ENCODE results near the gene RGS7.
A peak's percentile ranks its signal among the peaks of the same experiment; 100 is the strongest.

The RGS7 gene

GRCh38 chr1:241356519-241357365, at the start of gene RGS7:
TSS of gene RGS7 (minus strand) at chr1:241357205.
- Histone ChIP-seq H2AFZ (peak within 1 kb of the TSS; percentile 76), H3K36me3 (ENCODE audit: control insufficient read depth, insufficient read depth, low read length) (no peaks in the 10 kb centered on the region), H3K9me3 (ENCODE audit: control insufficient read depth, low read length) (no peaks in the 10 kb centered on the region), H3K27ac (peak within 1 kb of the TSS; percentile 54), H3K4me3 (ENCODE audit: low read depth, low read length) (peak within 1 kb of the TSS; percentile 26), H3K27me3 (ENCODE audit: control insufficient read depth, insufficient read depth, low read length) (no peaks in the 10 kb centered on the region), H3K79me2 (no peaks in the 10 kb centered on the region), H3K4me2 (ENCODE audit: low read length) (peak within 1 kb of the TSS; percentile 50), H3K9ac (no peak within 1 kb of the TSS), H3K4me1 (no peaks in the 10 kb centered on the region)
- TF ChIP-seq, protein P1, sequence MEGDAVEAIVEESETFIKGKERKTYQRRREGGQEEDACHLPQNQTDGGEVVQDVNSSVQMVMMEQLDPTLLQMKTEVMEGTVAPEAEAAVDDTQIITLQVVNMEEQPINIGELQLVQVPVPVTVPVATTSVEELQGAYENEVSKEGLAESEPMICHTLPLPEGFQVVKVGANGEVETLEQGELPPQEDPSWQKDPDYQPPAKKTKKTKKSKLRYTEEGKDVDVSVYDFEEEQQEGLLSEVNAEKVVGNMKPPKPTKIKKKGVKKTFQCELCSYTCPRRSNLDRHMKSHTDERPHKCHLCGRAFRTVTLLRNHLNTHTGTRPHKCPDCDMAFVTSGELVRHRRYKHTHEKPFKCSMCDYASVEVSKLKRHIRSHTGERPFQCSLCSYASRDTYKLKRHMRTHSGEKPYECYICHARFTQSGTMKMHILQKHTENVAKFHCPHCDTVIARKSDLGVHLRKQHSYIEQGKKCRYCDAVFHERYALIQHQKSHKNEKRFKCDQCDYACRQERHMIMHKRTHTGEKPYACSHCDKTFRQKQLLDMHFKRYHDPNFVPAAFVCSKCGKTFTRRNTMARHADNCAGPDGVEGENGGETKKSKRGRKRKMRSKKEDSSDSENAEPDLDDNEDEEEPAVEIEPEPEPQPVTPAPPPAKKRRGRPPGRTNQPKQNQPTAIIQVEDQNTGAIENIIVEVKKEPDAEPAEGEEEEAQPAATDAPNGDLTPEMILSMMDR (IDR thresholded peaks at IDR 0.05), result no peak

DNA sequence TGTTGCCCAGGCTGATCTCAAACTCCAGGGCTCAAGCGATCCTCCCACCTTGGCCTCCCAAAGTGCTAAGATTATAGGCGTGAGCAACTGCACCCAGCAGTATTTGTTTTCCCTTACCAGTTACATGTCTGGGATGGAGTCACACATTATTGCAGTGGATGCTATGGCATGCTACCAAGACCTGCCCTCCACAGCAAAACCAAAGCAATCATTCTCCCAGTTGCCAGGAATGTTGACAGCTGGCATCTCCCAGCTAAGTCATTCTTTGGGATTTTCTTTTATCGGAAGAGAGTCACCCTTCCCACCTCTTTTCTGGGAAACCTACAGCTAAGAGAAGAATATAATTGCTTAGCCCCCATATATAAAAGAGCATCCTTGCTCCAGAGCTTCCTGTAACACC, 49.4 kb upstream of the RGS7 start:
- Histone ChIP-seq H2AFZ (no peak overlapping the region), H3K79me2 (no peaks in the 10 kb centered on the region), H3K27ac (no peak overlapping the region), H3K9ac (no peak overlapping the region), H3K4me2 (ENCODE audit: low read length) (no peak overlapping the region), H3K36me3 (ENCODE audit: control insufficient read depth, insufficient read depth, low read length) (no peaks in the 10 kb centered on the region), H3K4me1 (no peaks in the 10 kb centered on the region), H3K9me3 (ENCODE audit: control insufficient read depth, low read length) (no peaks in the 10 kb centered on the region), H3K27me3 (ENCODE audit: control insufficient read depth, insufficient read depth, low read length) (no peaks in the 10 kb centered on the region), H3K4me3 (ENCODE audit: low read depth, low read length) (no peak overlapping the region)
- TF ChIP-seq, protein P1 (IDR thresholded peaks at IDR 0.05), result no peak

- no peak overlapping the region for H3K4me2 ChIP-seq (ENCODE audit: low read length)
- H3K79me2 ChIP-seq, result no peaks in the 10 kb centered on the region
- no peaks in the 10 kb centered on the region for H3K4me1 ChIP-seq
- no peaks in the 10 kb centered on the region for H3K9me3 ChIP-seq (ENCODE audit: control insufficient read depth, low read length)
- H3K9ac ChIP-seq, result no peak overlapping the region
- no peak overlapping the region for H3K27ac ChIP-seq
- H3K27me3 ChIP-seq (ENCODE audit: control insufficient read depth, insufficient read depth, low read length), result peaks cover 3% of the 10 kb centered on the region
- H3K4me3 ChIP-seq (ENCODE audit: low read depth, low read length), result no peak overlapping the region
- TF ChIP-seq, protein P1 (IDR thresholded peaks at IDR 0.05), result no peak
- H2AFZ ChIP-seq, result no peak overlapping the region
- no peaks in the 10 kb centered on the region for H3K36me3 ChIP-seq (ENCODE audit: control insufficient read depth, insufficient read depth, low read length)
Observed at GRCh38 chr1:241401156-241401555, 44.2 kb upstream of the RGS7 start.

DNA sequence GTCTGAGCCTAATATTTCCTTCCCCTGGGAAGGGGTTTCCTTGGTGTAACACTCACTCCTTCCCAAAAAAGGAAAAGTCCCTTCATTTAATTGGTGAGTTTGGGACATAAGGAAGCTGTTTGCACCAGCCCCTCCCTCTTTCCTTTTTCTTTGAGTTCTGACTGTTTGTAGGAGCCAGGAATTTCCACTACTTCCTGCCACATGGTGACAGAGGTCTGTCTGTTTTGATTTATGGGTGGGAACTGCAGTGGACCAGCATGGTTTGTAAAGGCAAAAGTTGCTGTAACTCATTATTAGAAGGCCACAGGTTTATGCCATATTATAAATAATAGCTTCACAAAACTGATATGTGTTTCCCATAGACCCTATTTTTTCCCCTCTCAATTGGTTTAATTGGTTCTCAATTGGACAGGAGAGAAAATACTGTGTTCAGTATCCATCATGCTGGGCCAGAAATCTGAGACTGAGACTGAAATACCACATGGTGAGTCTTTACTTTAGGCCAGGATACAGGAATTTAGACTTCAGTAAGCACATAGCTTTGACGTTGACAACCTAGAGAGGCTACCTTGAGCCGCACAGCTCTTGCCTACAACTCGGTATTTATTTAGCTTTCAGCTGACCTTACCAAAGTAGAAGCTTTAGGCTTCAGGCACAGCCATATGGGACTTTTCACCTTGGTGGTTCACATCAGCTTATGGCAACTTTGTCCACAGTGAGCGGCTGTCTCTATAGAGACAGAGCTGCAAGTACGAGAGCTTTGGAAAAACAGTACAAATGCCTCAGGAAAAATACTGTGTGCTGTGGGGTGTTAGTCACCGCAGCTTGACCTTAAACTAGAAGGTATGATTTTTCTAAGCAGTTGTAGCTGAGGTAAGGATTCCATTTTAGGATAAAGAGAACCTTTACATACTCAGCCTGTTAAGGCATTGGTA, 40.0 kb upstream of the RGS7 start:
- Histone ChIP-seq H3K27me3 (ENCODE audit: control insufficient read depth, insufficient read depth, low read length) (peaks cover 3% of the 10 kb centered on the region), H3K9ac (no peak overlapping the region), H3K27ac (no peak overlapping the region), H3K4me3 (ENCODE audit: low read depth, low read length) (no peak overlapping the region), H3K4me1 (no peaks in the 10 kb centered on the region), H2AFZ (no peak overlapping the region), H3K79me2 (no peaks in the 10 kb centered on the region), H3K36me3 (ENCODE audit: control insufficient read depth, insufficient read depth, low read length) (no peaks in the 10 kb centered on the region), H3K9me3 (ENCODE audit: control insufficient read depth, low read length) (no peaks in the 10 kb centered on the region), H3K4me2 (ENCODE audit: low read length) (no peak overlapping the region)
- TF ChIP-seq, protein P1 (IDR thresholded peaks at IDR 0.05), result no peak

Data from parathyroid adenoma (tissue), 2 donors.